ENCODE data around the gene TNFRSF6B.

- TF ChIP-seq REST (IDR thresholded peaks at IDR 0.05; ENCODE audit: insufficient read depth in 1 of 2, low read depth in 2 of 2, low read length in 1 of 2), result no peak
- TF ChIP-seq, protein P1, sequence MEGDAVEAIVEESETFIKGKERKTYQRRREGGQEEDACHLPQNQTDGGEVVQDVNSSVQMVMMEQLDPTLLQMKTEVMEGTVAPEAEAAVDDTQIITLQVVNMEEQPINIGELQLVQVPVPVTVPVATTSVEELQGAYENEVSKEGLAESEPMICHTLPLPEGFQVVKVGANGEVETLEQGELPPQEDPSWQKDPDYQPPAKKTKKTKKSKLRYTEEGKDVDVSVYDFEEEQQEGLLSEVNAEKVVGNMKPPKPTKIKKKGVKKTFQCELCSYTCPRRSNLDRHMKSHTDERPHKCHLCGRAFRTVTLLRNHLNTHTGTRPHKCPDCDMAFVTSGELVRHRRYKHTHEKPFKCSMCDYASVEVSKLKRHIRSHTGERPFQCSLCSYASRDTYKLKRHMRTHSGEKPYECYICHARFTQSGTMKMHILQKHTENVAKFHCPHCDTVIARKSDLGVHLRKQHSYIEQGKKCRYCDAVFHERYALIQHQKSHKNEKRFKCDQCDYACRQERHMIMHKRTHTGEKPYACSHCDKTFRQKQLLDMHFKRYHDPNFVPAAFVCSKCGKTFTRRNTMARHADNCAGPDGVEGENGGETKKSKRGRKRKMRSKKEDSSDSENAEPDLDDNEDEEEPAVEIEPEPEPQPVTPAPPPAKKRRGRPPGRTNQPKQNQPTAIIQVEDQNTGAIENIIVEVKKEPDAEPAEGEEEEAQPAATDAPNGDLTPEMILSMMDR (IDR thresholded peaks at IDR 0.05), result no peak
- no peak for TF ChIP-seq TCF7L2 (IDR thresholded peaks at IDR 0.05; ENCODE audit: low read depth, low read length)
Measured at GRCh38 chr20:63687419-63688178, 8.9 kb upstream of the TNFRSF6B start.

All from Panc1 (cell line).